Bone marrow (tissue), 2 donors: ENCODE measurements around the gene LRP11.
"Not testable (repeated sequence)": the region's sequence is repeated elsewhere in the genome, so short reads cannot be mapped to it uniquely, and the experiment has no call there.

Experiments used
- DNase-seq, 2 donors: peaks; one replicate each; lab custom pipeline; 2025; lab: John Stamatoyannopoulos, UW

The LRP11 gene

DNA sequence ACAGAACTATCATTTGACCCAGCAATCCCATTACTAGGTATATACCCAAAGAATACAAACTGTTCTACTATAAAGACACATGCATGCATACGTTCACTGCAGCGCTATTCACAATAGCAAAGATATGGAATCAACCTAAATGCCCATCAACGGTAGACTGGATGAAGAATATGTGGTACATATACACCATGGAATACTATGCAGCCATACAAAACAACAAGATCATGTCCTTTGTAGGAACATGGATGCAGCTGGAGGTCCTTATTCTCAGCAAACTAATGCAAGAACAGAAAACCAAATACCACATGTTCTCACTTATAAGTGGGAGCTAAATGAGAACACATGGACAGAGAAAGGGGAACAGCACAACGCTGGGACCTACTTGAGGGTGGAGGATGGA lies 15.8 kb downstream of the LRP11 start:
- DNase-seq, result not testable (repeated sequence)

DNA sequence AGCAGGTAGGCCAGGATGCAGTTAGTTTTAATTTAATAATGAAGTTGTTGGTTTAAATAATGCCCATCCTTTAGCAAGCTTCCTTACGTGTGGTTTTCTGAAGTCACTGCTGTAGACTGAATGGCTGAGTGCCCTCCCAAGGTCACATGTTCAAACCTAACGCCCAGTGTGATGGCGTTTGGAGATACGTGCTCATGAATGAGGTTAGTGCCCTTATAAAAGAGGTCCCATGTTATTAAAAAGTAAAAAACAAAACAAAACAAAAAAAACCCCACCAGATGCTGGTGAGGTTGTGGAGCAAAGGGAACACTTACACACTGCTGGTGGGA lies 16.3 kb downstream of the LRP11 start:
- DNase-seq, result no peak

DNA sequence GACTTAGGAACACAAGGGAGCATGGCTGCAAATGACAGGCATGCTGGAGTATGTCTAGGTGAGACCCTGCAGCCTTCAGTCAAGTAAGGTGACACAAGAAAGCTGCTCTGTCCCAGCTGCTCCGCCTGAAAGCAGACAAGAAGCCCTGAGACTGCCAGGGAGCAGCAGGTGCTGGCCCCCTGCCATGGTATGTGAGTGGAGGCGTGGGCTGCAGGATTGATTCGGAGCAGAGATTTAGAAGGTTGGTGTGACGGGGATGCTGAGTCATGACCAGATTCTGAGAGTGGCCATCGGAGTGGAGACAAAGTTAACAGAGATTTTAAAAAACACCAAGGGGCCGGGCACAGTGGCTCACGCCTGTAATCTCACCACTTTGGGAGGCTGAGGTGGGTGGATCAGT lies 17.8 kb downstream of the LRP11 start:
- DNase-seq, result no peak

DNA sequence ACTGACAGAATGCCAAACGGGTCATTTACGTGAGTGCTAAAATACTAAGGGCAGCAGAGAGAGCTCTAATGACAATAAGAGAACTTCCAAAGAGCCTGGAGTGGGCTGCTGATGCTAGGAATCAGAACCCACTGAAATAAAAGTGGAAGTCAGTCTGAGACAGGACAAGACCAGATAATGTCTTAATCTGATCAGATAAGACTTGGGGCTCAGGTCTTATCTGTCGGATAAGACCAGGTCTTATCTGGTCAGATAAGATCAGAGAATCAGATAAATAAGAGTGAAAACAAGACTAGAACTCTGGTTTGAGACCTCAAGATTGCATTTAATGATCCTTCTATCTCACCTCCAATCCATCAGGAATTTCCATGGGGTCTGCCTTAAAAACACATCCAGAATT lies 18.6 kb downstream of the LRP11 start:
- no peak for DNase-seq

DNA sequence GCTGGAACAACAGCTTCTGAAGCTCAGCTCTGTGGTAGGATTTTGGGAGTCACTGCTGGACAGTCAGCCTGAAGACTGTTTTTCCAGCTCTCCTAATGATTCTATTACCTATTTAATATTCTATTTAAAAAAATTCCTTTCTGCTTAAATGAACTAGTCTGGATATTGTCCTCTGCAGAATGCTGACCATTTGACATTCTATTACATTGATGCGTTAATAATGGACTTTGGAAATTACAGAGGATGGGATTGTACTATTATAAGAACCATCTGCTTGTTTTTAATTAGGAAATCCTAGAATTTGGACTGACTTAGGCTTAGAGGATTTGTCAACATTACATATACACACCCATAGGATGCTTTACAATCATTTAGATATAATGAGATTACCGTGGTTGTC lies 19.7 kb downstream of the LRP11 start:
- DNase-seq, result no peak

DNA sequence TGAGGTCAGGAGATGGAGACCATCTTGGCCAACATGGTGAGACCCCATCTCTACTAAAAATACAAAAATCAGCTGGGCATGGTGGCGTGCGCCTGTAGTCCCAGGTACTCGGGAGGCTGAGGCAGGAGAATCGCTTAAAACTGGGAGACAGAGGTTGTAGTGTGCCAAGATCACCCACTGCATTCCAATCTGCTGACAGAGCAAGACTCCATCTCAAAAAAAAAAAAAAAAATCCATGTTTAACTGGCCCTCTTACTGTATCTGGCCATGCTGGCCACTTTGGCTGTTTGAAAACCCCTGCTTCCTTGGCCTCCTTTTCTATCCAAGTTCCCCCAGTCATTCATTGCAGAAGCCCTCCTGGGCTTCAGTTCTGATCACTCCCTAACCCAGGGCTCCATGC lies 20.1 kb downstream of the LRP11 start:
- DNase-seq, result not testable (repeated sequence)

DNA sequence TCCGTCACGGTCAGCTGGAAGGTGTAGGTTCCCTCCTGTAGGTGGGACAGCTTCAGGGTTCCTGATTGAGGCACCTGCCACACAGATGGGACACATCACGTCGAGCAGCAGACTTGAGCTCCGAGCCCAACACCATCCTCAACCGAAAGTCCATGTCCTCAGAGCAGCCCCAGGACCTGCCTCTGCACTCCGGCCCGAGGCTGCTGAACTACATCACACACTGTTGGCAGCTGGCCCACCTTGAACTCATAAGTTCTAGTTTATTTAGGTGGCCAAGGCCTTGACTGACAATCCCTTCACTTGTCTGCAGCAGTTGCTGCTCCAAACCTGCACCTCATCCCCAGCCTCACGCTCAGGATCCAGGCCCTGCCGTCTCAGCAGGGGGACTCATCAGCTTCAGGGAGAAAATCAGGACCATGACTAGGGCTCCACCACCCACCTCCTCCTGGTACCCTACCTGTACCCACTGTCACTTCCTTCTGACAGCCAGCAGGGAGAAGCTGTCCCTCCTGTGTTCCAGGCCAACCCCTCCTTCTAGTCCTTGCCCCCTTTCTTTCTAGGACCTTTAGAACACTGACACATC lies 21.0 kb downstream of the LRP11 start:
- no peak for DNase-seq

DNA sequence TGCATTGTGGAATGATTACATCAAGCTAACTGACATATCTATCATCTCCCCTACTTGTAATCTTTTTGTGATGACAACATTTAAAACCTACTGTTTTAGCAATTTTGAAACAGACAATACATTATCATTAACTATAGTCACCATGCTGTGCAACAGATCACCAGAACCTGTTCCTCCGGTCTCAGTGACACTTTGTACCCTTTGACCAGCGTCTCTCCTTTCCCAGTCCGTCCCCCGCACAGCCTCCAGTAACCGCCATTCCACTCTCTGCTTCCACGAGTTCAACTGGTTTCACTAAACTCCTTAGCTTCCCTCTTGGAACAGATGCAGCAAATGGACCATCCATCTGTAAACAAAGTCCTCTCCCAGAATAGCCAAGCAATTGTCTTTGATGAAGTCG lies 21.8 kb downstream of the LRP11 start:
- DNase-seq, result no peak

DNA sequence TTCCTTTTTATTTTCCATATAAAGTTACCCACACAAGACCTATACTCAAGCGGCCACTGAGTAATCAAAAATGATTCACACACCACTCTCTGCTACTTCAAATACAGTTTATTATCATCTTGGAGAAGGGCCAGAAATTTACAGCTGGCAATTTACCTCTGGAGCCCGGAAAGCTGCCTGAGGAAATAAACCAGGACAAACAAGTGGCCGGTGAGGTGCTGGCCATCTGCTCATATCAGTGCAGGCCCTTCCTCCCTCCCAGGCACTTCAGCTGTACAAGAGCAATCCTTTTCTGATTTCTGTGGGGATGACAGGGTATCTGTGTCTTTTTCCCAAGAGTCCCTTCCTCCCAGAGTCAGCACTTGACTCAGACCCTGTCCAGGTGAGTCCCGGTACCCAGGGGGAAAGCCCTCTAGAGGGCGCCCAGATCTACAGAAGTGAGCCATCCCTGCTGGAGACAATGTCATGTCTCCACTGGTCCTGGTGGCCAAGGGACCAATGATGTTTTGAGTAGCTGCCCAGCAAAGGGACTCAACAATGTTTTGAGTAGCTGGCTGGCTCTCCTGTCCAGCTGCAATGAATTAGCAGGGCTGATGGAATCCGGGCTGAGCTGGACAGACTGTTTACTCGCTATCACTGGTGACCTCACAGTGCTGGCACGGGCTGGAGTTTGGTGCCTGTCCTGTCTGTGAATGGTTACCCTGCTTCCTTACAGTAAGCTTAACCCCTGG lies 23.6 kb downstream of the LRP11 start:
- DNase-seq, result peak in 1 of 2 donors; percentile 35

DNA sequence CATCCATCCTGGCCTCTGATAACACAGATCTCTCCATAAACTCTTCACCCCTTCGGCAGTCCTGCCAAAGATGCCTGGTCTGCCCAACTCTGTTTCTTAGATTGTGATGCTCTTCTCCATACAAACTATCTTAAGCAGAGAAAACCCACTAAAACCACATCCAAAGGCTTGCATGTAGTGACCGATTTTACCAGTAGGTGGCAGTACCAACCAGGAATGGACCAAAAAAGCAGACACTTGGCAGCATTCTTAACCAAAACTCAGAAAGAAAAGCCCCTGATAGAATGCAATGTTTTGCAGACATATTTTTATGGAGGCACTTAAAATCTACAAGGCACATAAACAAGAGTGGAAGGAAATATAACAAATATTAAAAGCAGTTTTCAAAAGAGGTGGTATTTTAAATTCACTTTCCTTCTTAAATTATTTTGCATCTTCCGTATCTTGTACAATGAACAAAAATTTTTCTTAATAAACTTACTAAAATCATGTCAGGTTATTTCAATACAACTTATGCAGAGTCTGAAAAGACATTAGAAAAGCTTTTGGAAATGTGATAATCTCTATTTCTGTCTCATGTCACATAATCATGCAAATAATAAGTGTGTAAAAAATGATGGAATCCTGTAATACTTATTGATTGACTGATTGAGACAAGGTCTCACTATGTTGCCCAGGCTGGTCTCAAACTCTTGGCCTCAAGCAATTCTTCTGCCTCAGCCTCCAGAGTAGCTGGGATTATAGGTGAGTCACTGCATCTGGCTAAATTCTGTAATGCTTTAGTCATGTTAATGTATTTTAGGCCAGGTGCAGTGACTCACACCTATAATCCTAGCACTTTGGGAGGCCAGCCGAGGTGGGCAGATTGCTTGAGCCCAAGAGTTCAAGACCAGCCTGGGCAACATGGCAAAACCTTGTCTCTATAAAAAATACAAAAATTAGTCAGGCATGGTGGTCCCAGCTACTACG lies 29.4 kb downstream of the LRP11 start:
- DNase-seq, result peak; percentile 15 to 53

DNA sequence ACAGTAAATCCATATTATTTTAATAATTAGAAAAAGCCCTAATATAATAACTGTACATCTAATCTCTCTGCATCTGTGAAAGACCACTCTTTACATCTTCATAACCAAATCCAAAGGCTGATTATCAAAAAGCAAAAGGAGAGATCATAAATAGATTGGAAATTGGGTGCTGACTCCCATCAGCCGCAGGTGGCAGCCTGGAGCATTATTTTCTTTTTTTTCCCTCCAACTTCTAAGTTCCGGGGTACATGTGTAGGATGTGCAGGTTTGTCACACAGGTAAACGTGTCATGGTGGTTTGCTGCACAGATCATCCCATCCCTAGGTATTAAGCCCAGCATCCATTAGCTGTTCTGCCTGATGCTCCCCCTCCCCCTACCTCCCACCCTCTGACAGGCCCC lies 30.5 kb downstream of the LRP11 start:
- no peak for DNase-seq

DNA sequence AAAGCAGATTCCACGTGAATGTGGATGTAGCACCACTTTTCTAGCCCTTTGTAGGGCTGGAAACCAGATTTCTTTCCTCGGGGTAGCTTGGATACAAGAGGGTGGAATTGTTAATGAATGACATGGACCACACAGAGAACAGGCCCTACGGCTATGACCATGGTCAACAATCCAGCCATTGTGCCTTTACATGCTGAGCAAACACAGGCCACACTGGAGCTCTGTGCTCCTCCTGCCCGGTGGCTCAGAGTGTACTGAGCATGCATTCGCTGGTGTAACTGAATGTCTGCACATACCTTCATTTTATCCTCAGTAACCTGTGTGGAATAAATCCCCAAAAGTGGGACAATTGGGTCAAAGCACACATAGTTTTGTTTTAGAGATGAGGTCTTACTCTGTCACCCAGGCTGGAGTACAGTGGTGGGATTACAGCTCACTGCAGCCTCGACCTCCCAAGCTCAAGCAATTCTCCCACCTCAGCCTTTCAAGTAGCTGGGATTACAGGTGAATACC lies 32.8 kb downstream of the LRP11 start:
- DNase-seq, result no peak

DNA sequence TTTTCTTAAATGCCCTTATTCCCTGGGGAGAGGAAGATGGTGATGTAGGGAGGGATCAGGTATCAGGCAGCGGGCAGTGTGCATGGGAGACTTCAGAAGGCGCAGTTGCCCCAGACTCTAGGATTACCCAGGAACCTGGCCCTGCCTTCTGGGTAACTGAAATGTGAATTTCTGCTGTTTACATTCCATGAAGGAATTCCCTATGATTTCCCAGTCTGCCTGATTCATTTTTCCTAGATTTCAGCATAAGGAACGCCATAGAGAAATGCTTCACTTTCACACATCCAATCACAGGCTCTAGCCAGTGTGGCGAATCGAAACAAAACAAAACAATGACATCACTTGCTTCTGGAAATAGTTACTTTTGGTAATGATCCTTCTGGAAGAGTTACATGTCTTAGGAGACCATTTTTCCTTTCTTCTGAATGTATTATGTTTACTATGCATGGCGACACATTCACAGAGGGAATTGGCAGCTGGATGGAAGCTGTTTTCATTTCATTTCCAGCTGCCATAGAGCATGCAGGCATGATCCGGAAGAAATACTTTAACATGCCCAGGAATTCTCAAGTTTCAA lies 33.3 kb downstream of the LRP11 start:
- DNase-seq, result no peak

DNA sequence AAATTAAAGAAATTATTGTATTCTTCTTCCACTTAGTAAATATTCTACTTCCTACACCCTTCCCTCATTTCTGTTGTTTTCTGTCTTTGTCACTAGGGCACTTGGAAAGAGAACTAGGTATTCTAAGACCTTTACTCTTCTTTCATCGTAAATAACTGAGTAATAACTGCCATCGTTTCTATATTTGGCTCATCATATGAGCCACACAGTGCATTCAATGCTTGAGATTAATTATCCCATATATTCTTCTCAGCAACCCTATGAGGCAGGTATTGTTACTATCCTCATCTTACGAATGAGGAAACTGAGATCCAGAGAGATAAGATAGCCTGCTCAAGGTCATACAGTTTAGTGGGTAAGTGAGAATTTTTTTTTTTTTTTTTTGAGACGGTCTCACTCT lies 38.9 kb downstream of the LRP11 start:
- no peak for DNase-seq

DNA sequence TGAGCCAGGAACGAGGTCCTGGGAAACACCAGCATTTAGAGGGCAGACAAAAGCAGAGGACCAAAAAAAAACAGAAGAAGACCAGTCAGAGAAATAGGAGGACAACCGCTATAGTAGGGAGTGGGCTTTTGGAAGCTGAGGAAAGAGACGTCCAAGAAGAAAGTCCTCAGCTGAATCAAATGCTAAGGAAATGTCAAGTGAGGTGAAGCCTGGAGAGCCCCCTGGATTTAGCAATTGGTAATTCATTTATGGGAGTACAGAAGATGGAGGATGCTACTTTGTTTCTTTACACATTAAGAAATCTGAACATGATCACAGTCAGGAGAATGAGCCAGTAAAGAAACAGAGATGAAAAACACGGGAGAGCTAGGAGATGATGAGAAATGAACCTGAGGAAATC lies 41.1 kb downstream of the LRP11 start:
- DNase-seq, result no peak

DNA sequence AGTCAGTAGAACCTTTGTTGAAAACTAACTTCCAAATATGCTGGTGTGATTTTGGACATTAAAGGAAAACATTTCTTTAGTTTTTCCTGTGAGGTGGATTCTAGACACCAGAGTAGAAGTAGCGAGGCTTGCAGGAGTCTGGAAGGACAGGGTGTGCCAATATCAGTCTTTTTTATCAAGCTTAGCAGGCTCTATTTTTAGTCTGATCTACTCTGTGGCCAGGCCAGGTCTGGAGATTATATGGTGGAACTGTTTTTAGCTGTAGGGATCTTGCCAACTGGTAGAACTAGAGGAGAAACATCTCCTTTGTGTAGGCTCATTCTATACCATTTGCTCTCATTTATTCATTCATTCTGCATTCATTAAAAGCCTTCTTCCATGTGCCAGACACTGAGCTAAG lies 42.7 kb downstream of the LRP11 start:
- DNase-seq, result no peak

DNA sequence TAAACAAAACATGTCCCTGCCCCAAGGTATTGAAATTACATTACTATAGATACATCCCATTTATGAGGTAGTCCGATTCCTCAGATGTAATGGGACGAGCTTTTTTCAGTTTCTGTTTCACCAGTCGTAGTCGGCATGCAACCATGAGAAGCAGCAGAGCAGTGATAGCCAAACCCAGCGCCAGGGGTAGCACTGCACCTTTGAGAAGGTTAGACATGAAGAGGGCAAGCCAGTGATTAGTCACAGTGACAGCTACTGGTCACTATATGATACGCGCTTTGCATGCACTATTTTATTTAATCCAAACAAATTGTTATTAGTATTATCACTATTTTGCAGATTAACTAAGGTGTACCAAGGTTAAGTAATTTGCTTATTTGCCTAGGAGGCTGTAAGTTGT lies 43.7 kb downstream of the LRP11 start:
- no peak for DNase-seq

DNA sequence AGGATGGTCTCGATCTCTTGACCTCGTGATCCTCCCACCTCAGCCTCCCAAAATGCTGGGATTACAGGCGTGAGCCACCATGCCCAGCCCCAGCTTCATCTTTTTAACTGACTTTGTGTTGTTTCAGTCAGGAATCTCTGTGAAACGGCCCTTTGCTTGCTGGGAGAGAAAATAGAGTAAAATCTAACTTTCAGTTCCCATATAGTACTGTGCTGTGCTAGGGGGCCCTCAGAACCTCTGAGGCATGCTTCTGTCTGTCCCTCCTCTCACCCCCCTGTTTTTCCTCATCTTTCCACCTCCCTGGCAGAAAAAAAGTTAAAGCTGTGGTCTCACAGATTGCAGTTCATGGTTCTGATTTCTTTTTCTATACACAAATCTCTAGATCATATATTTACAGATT lies 48.4 kb downstream of the LRP11 start:
- DNase-seq, result no peak

DNA sequence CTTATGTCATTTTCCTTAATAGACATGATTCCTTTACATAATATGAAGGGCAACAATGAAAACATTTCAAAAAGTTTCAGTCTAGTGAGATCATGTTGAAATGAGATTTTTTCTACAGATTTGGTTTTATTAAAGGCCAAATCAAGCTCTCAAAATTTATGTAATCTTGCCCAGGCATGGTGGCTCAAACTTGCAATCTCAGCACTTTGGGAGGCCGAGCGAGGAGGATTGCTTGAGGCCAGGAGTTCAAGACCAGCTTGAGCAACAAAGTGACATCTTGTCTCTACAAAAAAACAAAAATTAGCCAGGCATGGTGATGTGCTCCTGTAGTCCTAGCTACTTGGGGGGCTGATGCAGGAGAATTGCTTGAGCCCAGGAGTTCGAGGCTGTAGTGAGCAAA lies 50.8 kb downstream of the LRP11 start:
- no peak for DNase-seq

DNA sequence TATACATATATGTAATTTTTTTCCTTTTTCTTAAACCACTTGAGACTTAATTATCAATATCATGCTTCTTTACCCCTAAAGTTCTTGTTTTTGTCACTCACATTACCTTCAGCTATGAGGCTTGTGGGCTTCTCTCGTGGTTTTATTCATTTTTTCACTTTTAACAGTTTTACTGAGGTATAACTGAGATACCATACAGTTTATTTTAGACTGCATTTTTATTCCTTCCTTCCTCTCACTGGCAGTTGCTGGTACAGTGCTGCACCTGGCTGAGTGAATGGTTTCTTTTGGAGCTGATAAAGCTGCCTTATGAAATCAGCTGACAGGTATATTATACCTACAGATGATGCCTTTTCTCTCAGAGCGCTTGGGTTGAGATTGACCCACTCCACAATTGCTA lies 54.4 kb downstream of the LRP11 start:
- no peak for DNase-seq

DNA sequence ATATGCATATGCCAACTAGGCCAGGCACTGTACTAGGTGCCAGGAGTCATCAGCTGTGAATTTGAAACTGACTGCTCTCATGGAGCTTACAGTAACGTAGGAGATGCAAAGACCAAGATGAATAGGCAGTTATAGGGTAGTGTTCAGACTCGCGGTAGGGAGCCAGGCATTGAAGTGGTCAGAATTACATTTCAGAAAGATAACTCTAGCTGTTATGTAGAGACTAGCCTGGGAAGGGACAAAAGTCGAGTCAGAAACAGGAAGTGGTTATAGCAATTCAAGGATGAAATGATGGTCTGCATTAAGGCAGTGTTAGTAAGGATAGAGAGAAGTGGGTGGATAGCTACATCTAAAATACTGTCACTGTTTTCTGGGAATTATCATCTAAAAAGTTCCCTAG lies 58.0 kb downstream of the LRP11 start:
- DNase-seq, result no peak

DNA sequence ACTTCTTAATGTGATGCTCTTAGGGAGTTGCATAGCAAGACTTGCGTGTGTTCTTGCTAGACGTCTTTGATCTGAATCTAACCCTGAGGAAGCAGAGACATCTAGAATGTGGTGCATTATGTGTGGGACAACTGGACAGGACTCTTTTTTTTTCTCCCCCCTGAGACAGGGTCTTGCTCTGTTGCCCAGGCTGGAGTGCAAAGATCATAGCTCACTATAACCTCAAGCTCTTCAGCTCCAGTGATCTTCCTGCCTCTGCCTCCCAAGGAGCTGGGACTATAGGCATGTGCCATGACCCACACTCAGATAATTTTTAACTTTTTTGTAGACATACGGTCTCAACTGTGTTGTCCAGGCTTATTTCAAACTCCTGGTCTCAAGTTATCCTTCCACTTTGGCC lies 80.6 kb downstream of the LRP11 start:
- DNase-seq, result no peak

DNA sequence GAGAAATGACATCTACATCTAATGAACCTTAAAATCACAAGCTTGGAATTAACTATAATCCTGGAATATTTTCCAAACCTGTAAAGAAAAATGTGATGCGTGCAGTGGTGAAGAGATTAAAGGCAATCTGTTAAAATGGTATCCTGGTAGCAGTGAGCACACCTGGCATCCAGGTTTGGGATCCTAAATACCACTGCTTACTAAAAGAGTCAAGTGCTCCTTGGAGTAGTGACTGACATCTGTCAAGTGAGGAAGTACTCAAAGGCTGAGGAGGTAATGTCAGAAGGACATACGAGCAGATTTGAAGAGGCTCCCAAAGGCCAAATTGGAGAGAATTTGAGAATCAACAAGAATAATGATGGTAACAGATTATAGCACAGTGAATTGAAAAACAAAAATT lies 81.8 kb downstream of the LRP11 start:
- DNase-seq, result no peak
